NT2/D1 (cell line): ENCODE data around the gene ATG101.

Source experiments
- SUZ12 ChIP-seq: IDR thresholded peaks from 2 replicates; pipeline ENCODE4 v1.6.1; 2011; ENCODE audit not compliant: insufficient read length, insufficient read depth; ENCODE audit errors: extremely low read depth
- ZNF274 ChIP-seq: IDR thresholded peaks from 2 replicates; pipeline ENCODE4 v1.6.1; 2011; ENCODE audit warnings: mild to moderate bottlenecking, low read depth, low read length

DNA sequence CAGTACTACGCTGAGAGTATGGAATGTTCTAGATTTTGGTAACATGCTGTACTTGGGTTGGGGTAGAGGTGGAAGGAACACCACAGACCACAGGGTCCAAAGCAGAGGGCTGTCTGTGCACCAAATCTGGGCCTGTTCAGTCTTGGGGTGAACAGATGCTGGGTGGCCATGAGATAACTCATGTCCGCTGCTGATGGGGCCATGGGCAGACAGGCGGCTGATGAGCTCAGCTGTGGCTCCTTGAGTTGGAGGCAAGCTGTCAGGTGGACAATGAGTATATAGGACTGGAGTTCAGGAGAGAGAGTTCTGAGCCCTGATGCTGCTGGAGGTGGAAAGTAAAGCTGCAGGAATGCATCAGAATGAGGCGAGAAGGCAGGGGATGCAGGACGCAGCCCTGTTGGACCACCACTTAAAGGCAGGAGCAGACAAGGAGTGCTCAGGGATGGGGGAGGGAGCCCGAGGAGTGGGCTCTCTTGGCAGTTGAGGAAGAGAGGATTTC lies 16.0 kb downstream of the ATG101 start:
- TF ChIP-seq SUZ12, result no peak
- no peak for TF ChIP-seq ZNF274
